Suprapubic skin (tissue), 4 donors: ENCODE measurements around the gene PTGES.

Experiments used
- EP300 ChIP-seq: sonication (generic); formaldehyde crosslinking; IDR thresholded peaks from one replicate; pipeline ENCODE4 v1.6.1; 2017; ENCODE audit warnings: antibody characterized with exemption
- POLR2AphosphoS5 ChIP-seq, 3 donors: sonication (generic); formaldehyde crosslinking; IDR thresholded peaks; one replicate each; pipeline ENCODE4 v1.6.1; 2017; ENCODE audit warnings: antibody characterized with exemption in 3 of 3
- TF ChIP-seq, protein P1 (sequence below), 2 donors: fragments of 200-600 bp in 1 of 2; fragments of 450-650 bp in 1 of 2; sonication (generic) in 1 of 2; IDR thresholded peaks; one replicate each; pipeline ENCODE4 v1.5.1; 2016 to 2019; ENCODE audit warnings: antibody characterized with exemption in 2 of 2, mild to moderate bottlenecking in 1 of 2, moderate library complexity in 1 of 2

DNA sequence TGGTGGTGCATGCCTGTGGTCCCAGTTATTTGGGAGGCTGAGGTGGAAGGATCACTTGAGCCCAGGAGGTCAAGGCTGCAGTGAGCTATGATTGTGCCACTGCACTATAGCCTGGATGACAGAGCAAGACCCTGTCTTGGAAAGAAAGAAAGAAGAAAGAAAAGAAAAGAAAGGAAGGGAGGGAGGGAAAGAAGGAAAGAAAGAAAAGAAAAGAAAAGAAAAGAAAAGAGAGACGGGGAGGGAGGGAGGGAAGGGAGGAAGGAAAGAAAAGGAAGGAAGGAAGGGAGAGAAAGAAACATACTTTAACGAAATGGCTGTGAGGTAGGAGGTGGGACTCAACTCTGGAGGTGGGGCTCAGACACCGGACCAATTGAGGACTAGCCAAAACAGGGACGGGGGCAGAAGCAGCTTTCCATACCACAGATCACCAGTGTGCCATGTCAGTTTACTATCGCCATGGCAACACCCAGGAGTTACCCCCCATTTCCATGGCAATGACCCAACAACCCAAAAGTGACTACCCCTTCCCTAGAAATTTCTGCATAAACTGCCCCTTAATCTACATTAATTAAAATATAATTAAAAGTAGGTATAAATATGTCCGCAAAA is 21.3 kb downstream of the PTGES start:
- TF ChIP-seq, protein P1, sequence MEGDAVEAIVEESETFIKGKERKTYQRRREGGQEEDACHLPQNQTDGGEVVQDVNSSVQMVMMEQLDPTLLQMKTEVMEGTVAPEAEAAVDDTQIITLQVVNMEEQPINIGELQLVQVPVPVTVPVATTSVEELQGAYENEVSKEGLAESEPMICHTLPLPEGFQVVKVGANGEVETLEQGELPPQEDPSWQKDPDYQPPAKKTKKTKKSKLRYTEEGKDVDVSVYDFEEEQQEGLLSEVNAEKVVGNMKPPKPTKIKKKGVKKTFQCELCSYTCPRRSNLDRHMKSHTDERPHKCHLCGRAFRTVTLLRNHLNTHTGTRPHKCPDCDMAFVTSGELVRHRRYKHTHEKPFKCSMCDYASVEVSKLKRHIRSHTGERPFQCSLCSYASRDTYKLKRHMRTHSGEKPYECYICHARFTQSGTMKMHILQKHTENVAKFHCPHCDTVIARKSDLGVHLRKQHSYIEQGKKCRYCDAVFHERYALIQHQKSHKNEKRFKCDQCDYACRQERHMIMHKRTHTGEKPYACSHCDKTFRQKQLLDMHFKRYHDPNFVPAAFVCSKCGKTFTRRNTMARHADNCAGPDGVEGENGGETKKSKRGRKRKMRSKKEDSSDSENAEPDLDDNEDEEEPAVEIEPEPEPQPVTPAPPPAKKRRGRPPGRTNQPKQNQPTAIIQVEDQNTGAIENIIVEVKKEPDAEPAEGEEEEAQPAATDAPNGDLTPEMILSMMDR (IDR thresholded peaks at IDR 0.05), result no peak
- TF ChIP-seq EP300 (no peak), POLR2AphosphoS5 (IDR thresholded peaks at IDR 0.05) (no peak)
